ENCODE results near the gene KLB. TPM values are rescaled to one million over a fixed set of nuclear protein-coding genes. Genes with fewer than 3 reads are reported as not detected.

KLB gene
- total RNA-seq, 1 experiment from 2014 or later, result not detected

DNA sequence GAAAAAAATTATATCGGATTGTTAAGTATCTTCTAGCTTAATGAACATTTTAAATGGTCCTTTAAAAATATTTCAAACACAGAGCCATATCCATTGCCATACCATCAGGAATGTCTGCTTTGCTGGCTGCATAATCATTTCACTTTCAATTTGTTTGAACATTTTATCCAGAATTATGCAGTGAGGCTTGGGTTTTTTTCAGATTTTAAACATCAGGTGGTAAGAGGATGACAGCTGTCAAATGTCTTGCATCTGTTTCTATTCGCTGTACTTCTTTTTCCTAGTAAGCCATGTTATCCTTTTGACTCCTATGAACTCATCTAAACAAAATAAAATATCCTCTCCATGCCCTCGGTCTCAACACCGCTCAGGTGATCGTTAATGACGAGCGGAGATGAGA, 41.4 kb upstream of the KLB start:
- RAD21 ChIA-PET (ENCODE audit: low non-redundant PET in 1 of 2, low total read pairs in 2 of 2, uncharacterized antibody in 2 of 2, unreplicated experiment in 2 of 2), result no interaction called here
- POLR2A ChIA-PET, result interaction anchor here (0.8 kb wide), 1 partner anchor 8 kb away, joined by 3 read pairs; no protein-coding TSS in a partner anchor

DNA sequence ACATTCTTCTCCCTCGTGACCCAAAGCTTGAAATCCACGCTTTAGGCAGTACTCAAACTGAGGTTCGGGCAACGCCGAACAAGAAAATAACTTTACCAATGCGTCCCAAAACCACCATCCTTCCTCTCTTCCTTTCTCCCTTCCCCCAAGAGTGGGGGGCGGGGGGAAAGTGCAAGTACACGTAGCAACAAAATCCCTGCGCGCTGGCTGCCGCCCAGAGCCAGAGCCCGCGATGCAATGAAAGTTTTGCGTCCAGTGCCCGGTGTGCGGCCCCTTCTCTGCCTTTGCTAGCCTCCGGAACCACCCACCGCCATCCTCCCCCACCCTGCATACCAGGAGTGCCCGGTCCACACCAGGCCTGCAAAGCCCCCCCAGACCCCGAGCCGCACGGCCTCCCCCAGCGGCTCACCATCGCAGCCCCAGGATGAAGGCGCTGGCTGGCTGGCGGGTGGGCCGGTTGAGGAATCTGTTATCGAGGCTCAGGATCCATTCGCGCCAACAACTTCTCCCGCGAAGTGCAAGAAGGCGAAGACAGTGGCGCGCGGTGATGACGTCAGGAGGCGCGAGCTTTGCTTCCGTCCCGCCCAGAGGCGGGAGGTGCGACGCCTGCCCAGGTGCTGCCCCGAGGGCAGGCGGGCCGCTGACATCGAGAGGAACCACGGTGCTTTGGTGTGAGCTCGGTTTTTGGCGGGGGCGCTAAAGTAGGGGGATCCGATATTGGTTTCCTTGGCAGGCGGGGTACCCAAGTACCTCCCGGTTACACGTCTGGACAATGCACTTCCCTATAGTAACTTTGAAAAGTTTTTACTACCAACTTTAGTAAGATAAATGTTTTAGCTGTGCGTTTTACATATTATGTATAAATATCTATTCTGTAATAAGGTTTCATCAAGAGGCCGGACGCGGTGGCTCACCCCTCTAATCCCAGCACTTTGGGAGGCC, 40.6 kb upstream of the KLB start, which contains the start of gene RFC1:
TSS of gene RFC1 (minus strand) at position 533 of the 942 bp plus-strand sequence. CDS start at position 412, 121 bp downstream.
- ChIA-PET CTCF (no interaction called here), POLR2A (interaction anchor here (0.6 to 0.9 kb wide), 4 partner anchors 8 to 273 kb away, joined by 3 to 4 read pairs (median 3); partner anchors contain the start of gene SMIM14), RAD21 (ENCODE audit: low non-redundant PET in 1 of 2, low total read pairs in 2 of 2, uncharacterized antibody in 2 of 2, unreplicated experiment in 2 of 2) (no interaction called here)
- H3K9me3 ChIP-seq (ENCODE audit: control insufficient read depth in 1 of 2, insufficient read depth in 1 of 2, low read depth in 1 of 2, low read length in 2 of 2), result no peaks in the 10 kb centered on the region
- H3K27me3 ChIP-seq (ENCODE audit: insufficient read depth, low read length), result no peaks in the 10 kb centered on the region
- H3K9ac ChIP-seq (ENCODE audit: low read length), result peak within 1 kb of the TSS; percentile 81
- H4K20me1 ChIP-seq (ENCODE audit: insufficient read depth), result no peaks in the 10 kb centered on the region
- ATAC-seq, result peak; percentile 96
- no peaks in the 10 kb centered on the region for H3K36me3 ChIP-seq (ENCODE audit: control insufficient read depth in 1 of 2, insufficient read depth in 2 of 2, low read length in 2 of 2)
- H3K27ac ChIP-seq (ENCODE audit: low read depth, low read length), result peak within 1 kb of the TSS; percentile 67
- H2AFZ ChIP-seq (ENCODE audit: low read depth, low read length, poor library complexity, severe bottlenecking), result no peak within 1 kb of the TSS
- peaks cover 51% of the 10 kb centered on the region for H3K79me2 ChIP-seq (ENCODE audit: insufficient read depth, low read length)
- H3K4me1 ChIP-seq (ENCODE audit: control insufficient read depth in 1 of 2, insufficient read depth in 2 of 2, low read length in 2 of 2), result peaks cover 0 to 11% of the 10 kb centered on the region in 2 experiments; a peak in 3 of 4 replicates
- no peaks in the 10 kb centered on the region for H3K9me2 ChIP-seq (ENCODE audit: insufficient read depth)
- peak; percentile 91 for DNase-seq (ENCODE audit: low read depth, low spot score)
- H3K4me2 ChIP-seq (ENCODE audit: low read length), result peak within 1 kb of the TSS; percentile 82
- intact Hi-C loops (cut with micrococcal nuclease), result no loop called here
- BruUV-seq (replicated peaks), result TSS peak; percentile 71
- peak within 1 kb of the TSS; percentile 84 to 93 for H3K4me3 ChIP-seq (replicated peaks in 1 of 2; ENCODE audit: low read depth in 1 of 2, low read length in 2 of 2)
- TF ChIP-seq ELF1 (IDR thresholded peaks at IDR 0.05; ENCODE audit: borderline replicate concordance, low read depth), result peak; percentile 41
- TF ChIP-seq, protein P1, sequence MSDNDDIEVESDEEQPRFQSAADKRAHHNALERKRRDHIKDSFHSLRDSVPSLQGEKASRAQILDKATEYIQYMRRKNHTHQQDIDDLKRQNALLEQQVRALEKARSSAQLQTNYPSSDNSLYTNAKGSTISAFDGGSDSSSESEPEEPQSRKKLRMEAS (IDR thresholded peaks at IDR 0.05), result peak; percentile 100
- no peak for TF ChIP-seq FOSL1 (IDR thresholded peaks at IDR 0.05; ENCODE audit: low read depth)
- TF ChIP-seq RAD21 (IDR thresholded peaks at IDR 0.05; ENCODE audit: low read depth), result no peak
- peak; percentile 93 for TF ChIP-seq SRF (IDR thresholded peaks at IDR 0.05; ENCODE audit: low read depth)
- peak; percentile 65 for TF ChIP-seq TCF7L2 (IDR thresholded peaks at IDR 0.05; ENCODE audit: borderline replicate concordance, extremely low read depth, insufficient read depth, insufficient read length)
- TF ChIP-seq, protein P2, sequence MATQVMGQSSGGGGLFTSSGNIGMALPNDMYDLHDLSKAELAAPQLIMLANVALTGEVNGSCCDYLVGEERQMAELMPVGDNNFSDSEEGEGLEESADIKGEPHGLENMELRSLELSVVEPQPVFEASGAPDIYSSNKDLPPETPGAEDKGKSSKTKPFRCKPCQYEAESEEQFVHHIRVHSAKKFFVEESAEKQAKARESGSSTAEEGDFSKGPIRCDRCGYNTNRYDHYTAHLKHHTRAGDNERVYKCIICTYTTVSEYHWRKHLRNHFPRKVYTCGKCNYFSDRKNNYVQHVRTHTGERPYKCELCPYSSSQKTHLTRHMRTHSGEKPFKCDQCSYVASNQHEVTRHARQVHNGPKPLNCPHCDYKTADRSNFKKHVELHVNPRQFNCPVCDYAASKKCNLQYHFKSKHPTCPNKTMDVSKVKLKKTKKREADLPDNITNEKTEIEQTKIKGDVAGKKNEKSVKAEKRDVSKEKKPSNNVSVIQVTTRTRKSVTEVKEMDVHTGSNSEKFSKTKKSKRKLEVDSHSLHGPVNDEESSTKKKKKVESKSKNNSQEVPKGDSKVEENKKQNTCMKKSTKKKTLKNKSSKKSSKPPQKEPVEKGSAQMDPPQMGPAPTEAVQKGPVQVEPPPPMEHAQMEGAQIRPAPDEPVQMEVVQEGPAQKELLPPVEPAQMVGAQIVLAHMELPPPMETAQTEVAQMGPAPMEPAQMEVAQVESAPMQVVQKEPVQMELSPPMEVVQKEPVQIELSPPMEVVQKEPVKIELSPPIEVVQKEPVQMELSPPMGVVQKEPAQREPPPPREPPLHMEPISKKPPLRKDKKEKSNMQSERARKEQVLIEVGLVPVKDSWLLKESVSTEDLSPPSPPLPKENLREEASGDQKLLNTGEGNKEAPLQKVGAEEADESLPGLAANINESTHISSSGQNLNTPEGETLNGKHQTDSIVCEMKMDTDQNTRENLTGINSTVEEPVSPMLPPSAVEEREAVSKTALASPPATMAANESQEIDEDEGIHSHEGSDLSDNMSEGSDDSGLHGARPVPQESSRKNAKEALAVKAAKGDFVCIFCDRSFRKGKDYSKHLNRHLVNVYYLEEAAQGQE (IDR thresholded peaks at IDR 0.05; ENCODE audit: low read depth), result no peak
- TF ChIP-seq POLR2AphosphoS5 (IDR thresholded peaks at IDR 0.05; ENCODE audit: low read depth, low read length), result peak; percentile 86

More for the DNA sequence above, 41.4 kb upstream of the KLB start:
- Histone ChIP-seq H3K79me2 (ENCODE audit: insufficient read depth, low read length) (peaks cover 58% of the 10 kb centered on the region), H3K9me3 (ENCODE audit: control insufficient read depth in 1 of 2, insufficient read depth in 1 of 2, low read depth in 1 of 2, low read length in 2 of 2) (no peaks in the 10 kb centered on the region), H3K27me3 (ENCODE audit: insufficient read depth, low read length) (no peaks in the 10 kb centered on the region), H4K20me1 (ENCODE audit: insufficient read depth) (no peaks in the 10 kb centered on the region), H3K27ac (ENCODE audit: low read depth, low read length) (no peak overlapping the region), H3K9ac (ENCODE audit: low read length) (peak overlapping the region; percentile 81), H3K36me3 (ENCODE audit: control insufficient read depth in 1 of 2, insufficient read depth in 2 of 2, low read length in 2 of 2) (no peaks in the 10 kb centered on the region), H3K9me2 (ENCODE audit: insufficient read depth) (no peaks in the 10 kb centered on the region), H2AFZ (ENCODE audit: low read depth, low read length, poor library complexity, severe bottlenecking) (no peak overlapping the region), H3K4me2 (ENCODE audit: low read length) (peak overlapping the region; percentile 82), H3K4me3 (replicated peaks in 1 of 2; ENCODE audit: low read depth in 1 of 2, low read length in 2 of 2) (peak overlapping the region; percentile 84 to 93), H3K4me1 (ENCODE audit: control insufficient read depth in 1 of 2, insufficient read depth in 2 of 2, low read length in 2 of 2) (peaks cover 0 to 11% of the 10 kb centered on the region in 2 experiments; a peak in 3 of 4 replicates)
- CTCF ChIA-PET, result no interaction called here
- TF ChIP-seq ELF1 (IDR thresholded peaks at IDR 0.05; ENCODE audit: borderline replicate concordance, low read depth) (no peak), SP1 (IDR thresholded peaks at IDR 0.05; ENCODE audit: low read depth) (no peak), TCF7L2 (IDR thresholded peaks at IDR 0.05; ENCODE audit: borderline replicate concordance, extremely low read depth, insufficient read depth, insufficient read length) (no peak), JUND (IDR thresholded peaks at IDR 0.05) (no peak), RAD21 (IDR thresholded peaks at IDR 0.05; ENCODE audit: low read depth) (no peak), EZH2 (IDR thresholded peaks at IDR 0.05) (no peak), EZH2phosphoT487 (IDR thresholded peaks at IDR 0.05; ENCODE audit: borderline replicate concordance) (no peak), CBX3 (IDR thresholded peaks at IDR 0.05; ENCODE audit: low read depth) (no peak), ZNF274 (IDR thresholded peaks at IDR 0.05; ENCODE audit: low read depth, low read length) (no peak)
- TF ChIP-seq, protein P1 (IDR thresholded peaks at IDR 0.05), result no peak
- no peak; the same call in 1 of the 2 replicates for ATAC-seq
- no peak for DNase-seq (ENCODE audit: low read depth, low spot score)
- intact Hi-C loops (cut with micrococcal nuclease), result no loop called here
- TSS peak; percentile 63 for BruUV-seq (replicated peaks)

All from HCT116 (cell line).